GM19023 (cell line): ENCODE measurements around the gene SLC43A3.
"Not testable (repeated sequence)": the region's sequence is repeated elsewhere in the genome, so short reads cannot be mapped to it uniquely, and the experiment has no call there.

Source experiments
- ATAC-seq: cut with Tn5 transposase; IDR thresholded peaks from one replicate; pipeline ENCODE4 v1.9.1; 2021; ENCODE audit warnings: mild to moderate bottlenecking, moderate library complexity; ENCODE audit not compliant: unreplicated experiment

SLC43A3 gene

DNA sequence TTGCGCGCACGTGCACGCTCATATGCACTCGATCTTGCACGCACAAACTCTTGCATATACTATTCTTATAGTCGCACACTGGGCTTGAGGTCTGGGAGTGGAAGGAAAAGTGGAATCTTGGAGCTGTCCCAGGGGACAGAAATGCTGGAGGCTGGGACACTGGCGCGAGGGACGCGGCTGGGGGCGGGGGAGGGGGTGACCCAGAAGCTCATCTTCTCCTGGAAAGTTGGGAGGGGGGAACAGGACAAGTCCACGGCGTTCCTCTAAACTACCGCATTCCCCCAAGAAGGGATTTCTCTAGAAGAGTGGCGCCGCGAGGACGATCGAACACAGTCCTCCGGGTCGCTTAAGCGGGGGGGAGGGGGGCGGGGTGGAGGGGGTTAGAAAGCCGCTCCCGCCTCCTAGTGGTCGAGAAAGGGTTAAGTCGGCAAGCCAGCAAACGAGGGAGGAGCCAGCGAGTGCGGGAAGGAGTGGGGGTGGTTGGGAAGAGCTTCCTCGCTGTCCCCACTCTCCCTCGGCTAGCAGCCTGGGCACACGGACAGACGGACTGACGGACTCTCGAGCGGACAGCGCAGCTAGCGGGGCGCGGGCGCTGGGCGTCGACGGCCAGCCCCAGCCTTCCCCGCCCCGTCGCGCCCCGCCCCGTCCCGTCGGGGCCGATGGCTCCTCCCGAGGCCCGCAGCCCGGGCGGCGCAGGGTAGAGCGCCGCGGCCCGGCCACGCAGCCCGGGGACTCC is 33.3 kb upstream of the SLC43A3 start, which contains the start of gene RTN4RL2:
TSS of gene RTN4RL2 (plus strand) at position 507 of the 736 bp plus-strand sequence. CDS start 338 bp downstream, outside the sequence.
- no peak for ATAC-seq

DNA sequence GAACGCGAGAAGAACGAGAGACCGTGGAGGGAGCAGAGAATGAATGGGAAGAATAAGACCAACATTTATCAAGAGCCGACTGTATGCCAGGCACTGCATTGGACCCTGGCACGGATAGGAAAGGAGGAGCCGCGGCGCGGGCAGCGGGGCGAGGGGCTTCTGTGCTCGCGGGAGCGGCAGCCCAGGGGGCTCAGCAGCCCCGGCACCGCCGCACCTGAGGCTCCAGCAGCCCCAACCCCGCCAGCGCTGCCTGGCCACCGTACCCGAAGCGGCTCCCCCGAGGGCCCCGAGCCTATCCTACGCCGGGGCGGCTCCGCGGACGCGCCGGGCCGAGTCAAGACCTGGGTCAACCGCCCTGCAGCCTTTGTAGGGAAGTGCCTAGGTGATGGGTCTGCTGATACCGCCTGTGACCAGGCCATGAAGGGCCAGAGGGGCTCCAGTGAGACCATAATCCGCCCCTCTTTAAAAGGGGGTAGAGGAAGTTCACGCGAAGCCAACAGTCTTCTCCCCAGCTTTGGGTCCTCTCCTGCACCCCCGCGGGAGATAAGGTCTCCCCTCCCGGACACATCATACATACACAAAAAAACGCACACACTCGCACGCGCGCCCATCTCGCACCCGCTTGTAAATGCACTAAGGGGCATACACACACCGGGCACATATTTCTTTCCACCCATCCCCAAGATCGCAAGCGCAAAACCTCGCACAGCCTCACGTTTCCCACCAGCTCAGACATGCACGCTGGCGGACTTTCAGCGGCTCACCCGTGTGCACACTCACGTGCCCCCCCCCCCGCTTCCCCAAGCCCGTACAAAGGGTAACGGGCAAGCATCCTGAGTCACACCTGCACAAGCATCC is 32.5 kb upstream of the SLC43A3 start:
- ATAC-seq: no peak

DNA sequence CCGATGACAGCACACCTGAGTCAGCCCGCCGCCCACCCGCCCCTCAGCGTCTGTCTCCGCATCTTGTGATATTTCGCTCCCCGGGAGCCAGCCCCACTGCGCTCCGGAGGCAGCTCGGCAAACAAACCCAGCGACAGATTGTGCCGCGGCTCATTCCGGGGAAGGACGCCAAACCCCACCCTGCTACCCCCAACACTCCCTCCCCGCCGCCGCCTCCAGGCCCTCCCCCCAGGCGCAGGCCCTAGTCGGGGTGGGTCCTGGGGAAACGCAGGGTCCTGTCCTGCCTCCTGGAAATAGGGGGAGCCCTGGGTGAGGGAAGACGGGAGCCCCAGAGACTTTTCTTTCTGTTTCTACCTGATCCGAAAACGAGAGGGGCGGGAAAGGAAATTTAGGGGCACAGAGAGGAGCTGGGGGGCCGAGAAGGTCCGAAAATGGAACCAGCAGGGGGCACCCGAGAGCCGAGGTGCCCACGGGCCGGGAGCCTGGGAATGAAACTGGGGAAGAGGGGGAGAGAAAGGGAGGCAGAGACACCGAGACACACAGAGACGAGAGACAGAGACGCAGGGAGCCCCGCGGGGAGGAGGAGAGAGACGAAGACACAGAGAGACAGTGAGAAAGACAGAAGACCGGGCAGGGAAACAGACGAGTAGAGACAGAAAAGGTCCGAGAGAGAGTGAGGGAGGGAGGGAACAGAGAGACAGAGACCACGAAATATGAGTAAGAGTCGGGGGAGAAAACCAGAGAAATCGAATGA is 31.7 kb upstream of the SLC43A3 start:
- no peak for ATAC-seq

GRCh38 chr11:57458060-57458409 is 31.1 kb upstream of the SLC43A3 start:
- no peak for ATAC-seq

GRCh38 chr11:57457643-57458023 is 30.7 kb upstream of the SLC43A3 start:
- peak; percentile 22 for ATAC-seq

- peak; percentile 59 for ATAC-seq
These were observed 30.2 kb upstream of the SLC43A3 start for GRCh38 chr11:57456960-57457642.

GRCh38 chr11:57453543-57454177 is 26.7 kb upstream of the SLC43A3 start:
- ATAC-seq: no peak

DNA sequence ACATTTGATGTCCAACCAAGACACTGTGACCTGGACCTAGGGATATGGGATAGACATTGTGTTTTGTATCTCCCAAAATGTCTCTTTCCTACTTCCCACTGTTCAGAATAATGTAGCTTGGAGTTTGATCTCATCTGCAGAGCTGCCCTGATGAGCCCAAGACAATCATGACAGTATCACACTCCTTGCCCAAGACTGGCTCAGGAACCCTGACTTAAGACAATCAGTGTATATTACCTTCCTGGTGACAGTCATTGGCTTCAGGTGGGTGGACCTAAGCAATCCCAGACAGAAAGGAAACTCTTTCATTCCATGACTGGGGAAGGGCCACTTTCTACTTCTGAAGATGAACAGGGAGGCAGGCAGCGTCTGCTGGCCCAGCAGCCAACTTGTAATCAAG is 19.1 kb upstream of the SLC43A3 start:
- no peak for ATAC-seq

DNA sequence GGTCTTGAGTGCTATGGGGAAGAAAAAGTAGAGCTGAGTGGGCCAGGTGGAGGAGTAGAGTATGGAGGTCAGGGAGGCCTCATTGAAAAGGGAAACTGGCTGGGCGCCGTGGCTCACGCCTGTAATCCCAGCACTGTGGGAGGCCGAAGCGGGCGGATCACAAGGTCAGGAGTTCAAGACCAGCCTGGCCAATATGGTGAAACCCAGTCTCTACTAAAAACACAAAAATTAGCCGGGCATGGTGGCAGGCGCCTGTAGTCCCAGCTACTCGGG is 18.1 kb upstream of the SLC43A3 start:
- ATAC-seq: not testable (repeated sequence)

GRCh38 chr11:57444362-57445121 is 17.6 kb upstream of the SLC43A3 start:
- ATAC-seq: no peak

DNA sequence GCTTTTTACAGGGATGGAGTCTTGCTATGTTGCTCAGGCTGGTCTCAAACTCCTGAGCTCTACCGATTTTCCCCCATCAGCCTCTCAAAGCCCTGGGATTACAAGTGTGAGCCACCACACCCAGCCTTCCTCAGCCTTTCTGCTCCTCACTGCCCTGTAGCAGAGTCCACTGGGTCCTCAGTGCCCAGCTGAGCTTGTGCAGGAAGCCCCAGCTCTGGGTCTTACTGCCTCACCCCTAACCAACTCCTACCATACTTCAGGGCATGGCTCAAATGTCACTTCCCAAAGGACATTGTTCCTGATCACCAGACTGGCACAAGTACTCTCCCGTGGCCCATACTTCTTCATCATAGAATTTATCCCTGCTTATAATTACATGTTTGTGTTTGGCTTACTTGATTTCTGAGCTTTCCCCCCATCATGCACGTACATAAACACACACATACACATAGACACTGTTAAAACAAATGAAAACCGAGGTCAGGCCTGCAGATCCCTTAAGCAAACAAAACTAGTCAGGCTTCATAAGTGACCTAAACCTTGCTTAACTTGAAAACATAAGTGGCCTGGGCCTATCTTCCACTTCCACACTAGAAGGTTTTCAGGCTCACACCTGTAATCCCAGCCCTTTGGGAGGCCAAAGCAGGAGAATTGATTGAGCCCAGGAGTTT is 14.0 kb upstream of the SLC43A3 start:
- no peak for ATAC-seq

GRCh38 chr11:57439786-57440185 is 12.9 kb upstream of the SLC43A3 start:
- ATAC-seq: no peak

- ATAC-seq: no peak
These were observed 11.7 kb upstream of the SLC43A3 start for GRCh38 chr11:57438345-57439285.

DNA sequence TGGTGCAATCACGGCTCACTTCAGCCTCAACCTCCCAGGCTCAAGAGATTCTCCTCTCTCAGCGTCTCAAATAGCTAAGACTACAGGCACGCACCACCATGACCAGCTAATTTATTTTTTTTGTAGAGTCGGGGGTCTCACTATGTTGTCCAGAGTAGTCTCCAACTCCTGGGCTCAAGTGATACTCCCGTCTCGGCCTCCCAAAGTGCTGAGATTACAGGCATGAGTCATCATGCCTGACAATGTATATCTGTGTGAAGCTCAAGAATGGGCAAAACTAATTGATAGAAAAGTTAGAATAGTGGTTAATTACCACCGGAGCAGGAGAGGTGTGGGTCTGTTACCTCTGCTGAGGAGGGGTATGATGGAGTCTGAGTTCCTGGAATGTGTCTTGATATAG is 9.1 kb upstream of the SLC43A3 start:
- no peak for ATAC-seq

- no peak for ATAC-seq
These were observed 8.0 kb upstream of the SLC43A3 start for GRCh38 chr11:57434640-57435546.

DNA sequence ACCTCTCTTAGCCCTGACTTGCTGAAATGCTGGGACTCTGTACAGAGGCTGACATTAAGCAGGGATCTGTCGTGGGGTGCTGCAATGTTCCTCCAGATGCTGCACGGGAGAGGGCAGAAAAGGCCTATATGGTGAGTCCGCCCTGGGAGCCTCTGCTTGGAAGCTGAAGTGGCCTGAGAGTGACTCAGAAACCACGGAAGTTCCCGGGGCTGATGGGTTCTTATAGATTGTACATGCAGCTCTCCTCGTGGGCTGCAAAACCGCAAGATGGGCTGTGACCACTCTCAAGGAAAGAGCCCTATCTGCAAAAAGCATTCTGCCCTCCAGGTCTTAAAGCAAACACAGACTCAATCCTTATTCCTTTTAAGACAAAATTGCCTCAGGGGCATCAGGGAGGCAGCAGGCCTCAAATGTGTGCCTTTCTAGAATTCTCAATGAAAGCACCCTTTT is 5.8 kb upstream of the SLC43A3 start:
- peak; percentile 57 for ATAC-seq

- ATAC-seq: no peak
These were observed 5.2 kb upstream of the SLC43A3 start for GRCh38 chr11:57432149-57432561.
